HepG2 (cell line): Measurements from ENCODE around the gene SAMD9L. TPM values are rescaled to one million over a fixed set of nuclear protein-coding genes. Genes with fewer than 3 reads are reported as not detected.

Experiments used
- ATAC-seq: fragments of 200-7000 bp; cut with Tn5 transposase; 3 replicates; pipeline ENCODE4 v1.9.1; 2020; ENCODE audit warnings: mild to moderate bottlenecking, moderate library complexity
- BruUV-seq: library from RNA; stranded (reverse); fragments of 400-500 nt; replicated peaks from 2 replicates; lab custom pipeline; 2021; lab: Mats Ljungman, UMichigan
- CTCF ChIA-PET: fragments of 300-600 bp; formaldehyde crosslinking; extraction: SDS; loops from one replicate; lab custom pipeline; 2021; ENCODE audit warnings: low total read pairs, inconsistent platforms, low intra/inter-chr PET ratio; lab: Yijun Ruan, JAX
- POLR2A ChIA-PET: fragments of 350-600 bp; sonication (Branson Sonifier 250); formaldehyde crosslinking; loops from one replicate; lab custom pipeline; 2020; ENCODE audit warnings: antibody characterized with exemption, inconsistent platforms; lab: Yijun Ruan, JAX
- DNase-seq: peaks from one replicate; pipeline ENCODE4 v3.0.0-alpha.2; 2015; ENCODE audit warnings: low spot score
- FAIRE-seq: peaks from 3 replicates; lab custom pipeline; 2011; peaks lifted over from hg19 to GRCh38; lab: Jason Lieb, UNC
- H2AFZ ChIP-seq: one replicate; pipeline ENCODE4 v1.6.1; 2011; ENCODE audit warnings: low read length, inconsistent platforms
- H3K27ac ChIP-seq: fragments of 300-600 bp; 3 replicates; pipeline ENCODE4 v1.8.0; 2011; ENCODE audit warnings: mixed run types, mild to moderate bottlenecking, mixed read lengths, low read length, inconsistent platforms; ENCODE audit not compliant: insufficient read depth; ENCODE audit errors: extremely low read length
- H3K27me3 ChIP-seq, 2 experiments: fragments of 200-600 bp in 1 of 2; 2 replicates in 1 of 2; 3 replicates in 1 of 2; pipeline versions ENCODE4 v1.6.0 to v1.8.0; 2011; ENCODE audit warnings: low read length in 2 of 2, mild to moderate bottlenecking in 2 of 2, moderate library complexity in 2 of 2, inconsistent platforms in 1 of 2; ENCODE audit not compliant: insufficient read depth in 2 of 2, control insufficient read depth in 1 of 2
- H3K36me3 ChIP-seq, 2 experiments: fragments of 200-600 bp in 1 of 2; replicated peaks in 1 of 2; 2 replicates in 1 of 2; 3 replicates in 1 of 2; pipeline versions ENCODE4 v1.5.1 to v1.8.0; 2011; ENCODE audit warnings: low read length in 2 of 2, inconsistent platforms in 1 of 2; ENCODE audit not compliant: insufficient read depth in 2 of 2, control insufficient read depth in 1 of 2
- H3K4me1 ChIP-seq: 2 replicates; pipeline ENCODE4 v1.5.1; 2012; ENCODE audit warnings: low read length, inconsistent platforms; ENCODE audit not compliant: insufficient read depth
- H3K4me2 ChIP-seq: 2 replicates; pipeline ENCODE4 v1.6.0; 2011; ENCODE audit warnings: low read depth, low read length, inconsistent platforms
- H3K4me3 ChIP-seq, 3 experiments: fragments of 200-600 bp in 1 of 3; sonication (generic), shearing (Covaris generic) in 1 of 3; replicated peaks in 1 of 3; 2 replicates each; pipeline ENCODE4 v1.5.1; 2011 to 2016; ENCODE audit warnings: low read length in 3 of 3, inconsistent platforms in 2 of 3, low read depth in 2 of 3, mild to moderate bottlenecking in 2 of 3, control low read depth in 1 of 3, mixed read lengths in 1 of 3; ENCODE audit not compliant: insufficient read depth in 1 of 3
- H3K79me2 ChIP-seq: one replicate; pipeline ENCODE4 v1.6.1; 2011; ENCODE audit warnings: low read length, inconsistent platforms; ENCODE audit not compliant: insufficient read depth
- H3K9ac ChIP-seq: 2 replicates; pipeline ENCODE4 v1.6.0; 2011; ENCODE audit warnings: mild to moderate bottlenecking, low read depth, low read length, inconsistent platforms; ENCODE audit not compliant: insufficient read depth
- H3K9me3 ChIP-seq: 2 replicates; pipeline ENCODE4 v1.5.1; 2012; ENCODE audit warnings: mild to moderate bottlenecking, low read length
- H4K20me1 ChIP-seq: 2 replicates; pipeline ENCODE4 v1.6.0; 2011; ENCODE audit warnings: inconsistent platforms, mild to moderate bottlenecking, low read length, moderate library complexity; ENCODE audit not compliant: insufficient read depth
- CHD2 ChIP-seq: IDR thresholded peaks from 2 replicates; pipeline ENCODE4 v1.6.1; 2011; ENCODE audit warnings: low read depth, low read length, improper control_type of control experiment
- CREB1 ChIP-seq, 2 experiments: fragments of 450-650 bp in 1 of 2; IDR thresholded peaks; 2 replicates each; pipeline ENCODE4 v1.6.1; 2016 to 2017; ENCODE audit warnings: control low read depth in 1 of 2, mild to moderate bottlenecking in 1 of 2, missing compliant biosample characterization in 1 of 2, missing genetic modification characterization in 1 of 2
- FLYWCH1 ChIP-seq: sonication (generic); formaldehyde crosslinking; IDR thresholded peaks from 2 replicates; pipeline ENCODE4 v1.8.1; 2023; ENCODE audit warnings: mild to moderate bottlenecking, missing genetic modification reagents
- KDM1A ChIP-seq: IDR thresholded peaks from 2 replicates; pipeline ENCODE4 v1.6.1; 2016; ENCODE audit warnings: missing compliant biosample characterization
- PITX1 ChIP-seq: sonication (generic); formaldehyde crosslinking; IDR thresholded peaks from 2 replicates; pipeline ENCODE4 v1.5.1; 2020; ENCODE audit warnings: mild to moderate bottlenecking, missing genetic modification reagents
- RCOR2 ChIP-seq: IDR thresholded peaks from 2 replicates; pipeline ENCODE4 v1.6.1; 2016; ENCODE audit warnings: missing biosample characterization, missing genetic modification reagents
- TGIF2 ChIP-seq: IDR thresholded peaks from 2 replicates; pipeline ENCODE4 v1.6.1; 2016; ENCODE audit warnings: control low read depth, missing compliant biosample characterization
- ZBTB38 ChIP-seq: sonication (generic); formaldehyde crosslinking; IDR thresholded peaks from 2 replicates; pipeline ENCODE4 v1.5.1; 2020; ENCODE audit warnings: mild to moderate bottlenecking, missing genetic modification reagents
- ZNF441 ChIP-seq: sonication (generic); formaldehyde crosslinking; IDR thresholded peaks from 2 replicates; pipeline ENCODE4 v1.7.0; 2021; ENCODE audit warnings: missing genetic modification reagents, borderline replicate concordance
- ZNF780A ChIP-seq: sonication (generic); formaldehyde crosslinking; IDR thresholded peaks from 2 replicates; pipeline ENCODE4 v1.8.0; 2022; ENCODE audit warnings: mild to moderate bottlenecking, missing genetic modification reagents, moderate library complexity
- WGBS: methylation state at CpG from one replicate; pipeline ENCODE4 v1.1.6; 2017; ENCODE audit warnings: low lambda C conversion rate; 5-methylcytosine and 5-hydroxymethylcytosine counted together
- in situ Hi-C: cut with HindIII; loops from 2 replicates; pipeline ENCODE4 v1.10.0; 2017; ENCODE audit warnings: low pct_unique_long_range_greater_than_20kb; ENCODE audit not compliant: extremely low pct_ligation_motif_present
- intact Hi-C: fragments of 100-400 bp; cut with micrococcal nuclease; formaldehyde crosslinking; loops from one replicate; pipeline ENCODE4 v1.10.0; 2022; ENCODE audit not compliant: unreplicated experiment
- polyA plus RNA-seq, 8 experiments: library from polyadenylated mRNA; depleted of rRNA in 3 of 8; stranded (reverse) in 7 of 8; unstranded in 1 of 8; fragments of >200 nt; fragmentation: Illumina TruSeq in 4 of 8; extraction: Trizol in 4 of 8; gene quantifications; 2 replicates each; pipeline versions ENCODE4 v1.2.1 to v1.2.3, GENCODE V29; 2011 to 2016; ENCODE audit warnings: low read depth in 4 of 8, missing spikeins in 1 of 8, mixed read lengths in 1 of 8; ENCODE audit not compliant: insufficient read depth in 1 of 8
- total RNA-seq, 5 experiments: library from RNA; depleted of rRNA; stranded (reverse); fragments of >200 nt; fragmentation: Illumina TruSeq; extraction: Trizol; gene quantifications; 2 replicates each; pipeline ENCODE4 v1.2.3, GENCODE V29; 2016; ENCODE audit warnings: low read depth in 1 of 5
- TF ChIP-seq, protein P1 (sequence below): sonication (generic); formaldehyde crosslinking; IDR thresholded peaks from 2 replicates; pipeline ENCODE4 v1.4.0; 2020; ENCODE audit warnings: missing genetic modification reagents, borderline replicate concordance
- TF ChIP-seq, protein P2 (sequence below): sonication (generic); formaldehyde crosslinking; IDR thresholded peaks from 2 replicates; pipeline ENCODE4 v1.4.0; 2020; ENCODE audit warnings: missing genetic modification reagents
- TF ChIP-seq, protein P3 (sequence below): sonication (generic); formaldehyde crosslinking; IDR thresholded peaks from 2 replicates; pipeline ENCODE4 v1.8.0; 2022; ENCODE audit warnings: missing genetic modification reagents, mild to moderate bottlenecking, borderline replicate concordance

The SAMD9L gene
- total and polyA plus RNA-seq, 2 of the 13 experiments (the other 11 are each of a cell fraction or from before 2014, with no cell fraction given): not detected

DNA sequence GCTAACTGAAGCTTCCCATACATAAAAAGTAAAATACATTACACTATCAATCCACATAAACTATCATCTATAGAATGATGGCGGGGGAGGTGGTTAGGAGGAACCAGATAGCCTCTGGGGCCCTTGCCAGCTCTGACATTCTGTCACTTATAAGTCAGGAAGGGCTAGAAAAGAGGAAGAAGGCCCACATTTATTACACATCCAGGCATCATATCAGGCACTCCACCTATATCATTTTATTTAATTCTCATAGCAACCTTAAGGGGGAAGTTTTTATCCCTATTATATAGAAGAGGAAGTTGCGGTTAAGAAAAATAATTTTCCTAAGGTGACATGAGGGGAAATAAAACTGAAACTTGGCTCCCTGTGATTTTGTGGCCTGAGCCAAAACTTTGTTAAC, 48.2 kb upstream of the SAMD9L start:
- Histone ChIP-seq H3K27ac (no peak overlapping the region), H3K9me3 (no peaks in the 10 kb centered on the region), H3K4me1 (no peaks in the 10 kb centered on the region), H4K20me1 (no peaks in the 10 kb centered on the region), H3K79me2 (no peaks in the 10 kb centered on the region), H3K36me3 (no peaks in the 10 kb centered on the region), H3K4me2 (no peak overlapping the region), H3K9ac (no peak overlapping the region), H3K4me3 (no peak overlapping the region), H3K27me3 (0 out of 5 replicates have a peak, but pooled peaks cover 0 to 4% of the 10 kb centered on the region in 2 experiments), H2AFZ (no peak overlapping the region)
- POLR2A ChIA-PET: no interaction called here
- no peak for DNase-seq
- intact Hi-C loops: no loop called here
- no TSS peak for BruUV-seq
- no peak for ATAC-seq
- in situ Hi-C loops: no loop called here
- FAIRE-seq: no peak
- TF ChIP-seq KDM1A (CRISPR knock-in tag): no peak
- no peak for TF ChIP-seq FLYWCH1 (CRISPR knock-in tag)
- no peak for TF ChIP-seq CHD2
- no peak for TF ChIP-seq RCOR2 (CRISPR knock-in tag)
- no peak for TF ChIP-seq TGIF2
- no peak for TF ChIP-seq PITX1 (CRISPR knock-in tag)
- TF ChIP-seq, protein P1, sequence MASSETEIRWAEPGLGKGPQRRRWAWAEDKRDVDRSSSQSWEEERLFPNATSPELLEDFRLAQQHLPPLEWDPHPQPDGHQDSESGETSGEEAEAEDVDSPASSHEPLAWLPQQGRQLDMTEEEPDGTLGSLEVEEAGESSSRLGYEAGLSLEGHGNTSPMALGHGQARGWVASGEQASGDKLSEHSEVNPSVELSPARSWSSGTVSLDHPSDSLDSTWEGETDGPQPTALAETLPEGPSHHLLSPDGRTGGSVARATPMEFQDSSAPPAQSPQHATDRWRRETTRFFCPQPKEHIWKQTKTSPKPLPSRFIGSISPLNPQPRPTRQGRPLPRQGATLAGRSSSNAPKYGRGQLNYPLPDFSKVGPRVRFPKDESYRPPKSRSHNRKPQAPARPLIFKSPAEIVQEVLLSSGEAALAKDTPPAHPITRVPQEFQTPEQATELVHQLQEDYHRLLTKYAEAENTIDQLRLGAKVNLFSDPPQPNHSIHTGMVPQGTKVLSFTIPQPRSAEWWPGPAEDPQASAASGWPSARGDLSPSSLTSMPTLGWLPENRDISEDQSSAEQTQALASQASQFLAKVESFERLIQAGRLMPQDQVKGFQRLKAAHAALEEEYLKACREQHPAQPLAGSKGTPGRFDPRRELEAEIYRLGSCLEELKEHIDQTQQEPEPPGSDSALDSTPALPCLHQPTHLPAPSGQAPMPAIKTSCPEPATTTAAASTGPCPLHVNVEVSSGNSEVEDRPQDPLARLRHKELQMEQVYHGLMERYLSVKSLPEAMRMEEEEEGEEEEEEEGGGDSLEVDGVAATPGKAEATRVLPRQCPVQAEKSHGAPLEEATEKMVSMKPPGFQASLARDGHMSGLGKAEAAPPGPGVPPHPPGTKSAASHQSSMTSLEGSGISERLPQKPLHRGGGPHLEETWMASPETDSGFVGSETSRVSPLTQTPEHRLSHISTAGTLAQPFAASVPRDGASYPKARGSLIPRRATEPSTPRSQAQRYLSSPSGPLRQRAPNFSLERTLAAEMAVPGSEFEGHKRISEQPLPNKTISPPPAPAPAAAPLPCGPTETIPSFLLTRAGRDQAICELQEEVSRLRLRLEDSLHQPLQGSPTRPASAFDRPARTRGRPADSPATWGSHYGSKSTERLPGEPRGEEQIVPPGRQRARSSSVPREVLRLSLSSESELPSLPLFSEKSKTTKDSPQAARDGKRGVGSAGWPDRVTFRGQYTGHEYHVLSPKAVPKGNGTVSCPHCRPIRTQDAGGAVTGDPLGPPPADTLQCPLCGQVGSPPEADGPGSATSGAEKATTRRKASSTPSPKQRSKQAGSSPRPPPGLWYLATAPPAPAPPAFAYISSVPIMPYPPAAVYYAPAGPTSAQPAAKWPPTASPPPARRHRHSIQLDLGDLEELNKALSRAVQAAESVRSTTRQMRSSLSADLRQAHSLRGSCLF: no peak
- TF ChIP-seq ZNF441 (CRISPR knock-in tag): no peak
- no peak for TF ChIP-seq ZBTB38 (CRISPR knock-in tag)
- TF ChIP-seq, protein P2, sequence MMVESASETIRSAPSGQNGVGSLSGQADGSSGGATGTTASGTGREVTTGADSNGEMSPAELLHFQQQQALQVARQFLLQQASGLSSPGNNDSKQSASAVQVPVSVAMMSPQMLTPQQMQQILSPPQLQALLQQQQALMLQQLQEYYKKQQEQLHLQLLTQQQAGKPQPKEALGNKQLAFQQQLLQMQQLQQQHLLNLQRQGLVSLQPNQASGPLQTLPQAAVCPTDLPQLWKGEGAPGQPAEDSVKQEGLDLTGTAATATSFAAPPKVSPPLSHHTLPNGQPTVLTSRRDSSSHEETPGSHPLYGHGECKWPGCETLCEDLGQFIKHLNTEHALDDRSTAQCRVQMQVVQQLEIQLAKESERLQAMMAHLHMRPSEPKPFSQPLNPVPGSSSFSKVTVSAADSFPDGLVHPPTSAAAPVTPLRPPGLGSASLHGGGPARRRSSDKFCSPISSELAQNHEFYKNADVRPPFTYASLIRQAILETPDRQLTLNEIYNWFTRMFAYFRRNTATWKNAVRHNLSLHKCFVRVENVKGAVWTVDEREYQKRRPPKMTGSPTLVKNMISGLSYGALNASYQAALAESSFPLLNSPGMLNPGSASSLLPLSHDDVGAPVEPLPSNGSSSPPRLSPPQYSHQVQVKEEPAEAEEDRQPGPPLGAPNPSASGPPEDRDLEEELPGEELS (CRISPR knock-in tag): no peak
- TF ChIP-seq, protein P3, sequence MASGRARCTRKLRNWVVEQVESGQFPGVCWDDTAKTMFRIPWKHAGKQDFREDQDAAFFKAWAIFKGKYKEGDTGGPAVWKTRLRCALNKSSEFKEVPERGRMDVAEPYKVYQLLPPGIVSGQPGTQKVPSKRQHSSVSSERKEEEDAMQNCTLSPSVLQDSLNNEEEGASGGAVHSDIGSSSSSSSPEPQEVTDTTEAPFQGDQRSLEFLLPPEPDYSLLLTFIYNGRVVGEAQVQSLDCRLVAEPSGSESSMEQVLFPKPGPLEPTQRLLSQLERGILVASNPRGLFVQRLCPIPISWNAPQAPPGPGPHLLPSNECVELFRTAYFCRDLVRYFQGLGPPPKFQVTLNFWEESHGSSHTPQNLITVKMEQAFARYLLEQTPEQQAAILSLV: no peak
- TF ChIP-seq ZNF780A (CRISPR knock-in tag): no peak
- TF ChIP-seq CREB1 (IDR thresholded peaks at IDR 0.05): no peak
- no peak for TF ChIP-seq CREB1 (CRISPR knock-in tag; IDR thresholded peaks at IDR 0.05)
- CTCF ChIA-PET: no interaction called here
- WGBS: 19% methylated on average over 2 of the region's 2 CpGs
